Panc1 (cell line): ENCODE results near the gene CCDC192.

Experiments
- SIN3A ChIP-seq: IDR thresholded peaks from 2 replicates; pipeline ENCODE4 v1.6.1; 2012; ENCODE audit warnings: low read depth, mild to moderate bottlenecking, low read length, moderate library complexity, borderline replicate concordance; ENCODE audit not compliant: insufficient read depth
- TF ChIP-seq, protein P1 (sequence below): fragments of 450-650 bp; IDR thresholded peaks from 2 replicates; pipeline ENCODE4 v1.5.1; 2017; ENCODE audit warnings: mild to moderate bottlenecking
- TF ChIP-seq, protein P2 (sequence below), 2 experiments: IDR thresholded peaks; 2 replicates each; pipeline ENCODE4 v1.6.1; 2011 to 2012; ENCODE audit warnings: low read depth in 2 of 2, control low read depth in 1 of 2, low read length in 1 of 2, mild to moderate bottlenecking in 1 of 2, moderate library complexity in 1 of 2; ENCODE audit not compliant: insufficient read depth in 1 of 2

DNA sequence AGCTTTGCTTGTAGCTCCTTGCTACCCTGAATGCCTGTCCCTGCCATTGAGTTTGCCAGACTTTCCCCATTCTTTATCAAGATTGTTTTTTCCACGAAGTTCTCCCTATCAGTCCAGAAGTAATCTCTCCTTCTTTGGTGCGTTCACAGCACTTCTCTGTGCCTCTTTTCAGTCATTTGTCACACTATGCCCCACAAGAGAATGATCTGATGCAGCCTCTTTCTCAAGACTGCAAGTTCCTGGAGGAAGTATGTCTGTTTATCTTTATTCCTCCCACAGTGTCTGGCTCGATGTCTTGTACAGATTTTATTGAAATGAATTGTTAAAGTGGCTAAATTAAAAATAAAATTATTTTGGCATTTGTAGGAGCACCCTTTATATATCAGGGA, 99.3 kb downstream of the CCDC192 start:
- TF ChIP-seq, protein P1, sequence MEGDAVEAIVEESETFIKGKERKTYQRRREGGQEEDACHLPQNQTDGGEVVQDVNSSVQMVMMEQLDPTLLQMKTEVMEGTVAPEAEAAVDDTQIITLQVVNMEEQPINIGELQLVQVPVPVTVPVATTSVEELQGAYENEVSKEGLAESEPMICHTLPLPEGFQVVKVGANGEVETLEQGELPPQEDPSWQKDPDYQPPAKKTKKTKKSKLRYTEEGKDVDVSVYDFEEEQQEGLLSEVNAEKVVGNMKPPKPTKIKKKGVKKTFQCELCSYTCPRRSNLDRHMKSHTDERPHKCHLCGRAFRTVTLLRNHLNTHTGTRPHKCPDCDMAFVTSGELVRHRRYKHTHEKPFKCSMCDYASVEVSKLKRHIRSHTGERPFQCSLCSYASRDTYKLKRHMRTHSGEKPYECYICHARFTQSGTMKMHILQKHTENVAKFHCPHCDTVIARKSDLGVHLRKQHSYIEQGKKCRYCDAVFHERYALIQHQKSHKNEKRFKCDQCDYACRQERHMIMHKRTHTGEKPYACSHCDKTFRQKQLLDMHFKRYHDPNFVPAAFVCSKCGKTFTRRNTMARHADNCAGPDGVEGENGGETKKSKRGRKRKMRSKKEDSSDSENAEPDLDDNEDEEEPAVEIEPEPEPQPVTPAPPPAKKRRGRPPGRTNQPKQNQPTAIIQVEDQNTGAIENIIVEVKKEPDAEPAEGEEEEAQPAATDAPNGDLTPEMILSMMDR, result no peak
- TF ChIP-seq, protein P2, sequence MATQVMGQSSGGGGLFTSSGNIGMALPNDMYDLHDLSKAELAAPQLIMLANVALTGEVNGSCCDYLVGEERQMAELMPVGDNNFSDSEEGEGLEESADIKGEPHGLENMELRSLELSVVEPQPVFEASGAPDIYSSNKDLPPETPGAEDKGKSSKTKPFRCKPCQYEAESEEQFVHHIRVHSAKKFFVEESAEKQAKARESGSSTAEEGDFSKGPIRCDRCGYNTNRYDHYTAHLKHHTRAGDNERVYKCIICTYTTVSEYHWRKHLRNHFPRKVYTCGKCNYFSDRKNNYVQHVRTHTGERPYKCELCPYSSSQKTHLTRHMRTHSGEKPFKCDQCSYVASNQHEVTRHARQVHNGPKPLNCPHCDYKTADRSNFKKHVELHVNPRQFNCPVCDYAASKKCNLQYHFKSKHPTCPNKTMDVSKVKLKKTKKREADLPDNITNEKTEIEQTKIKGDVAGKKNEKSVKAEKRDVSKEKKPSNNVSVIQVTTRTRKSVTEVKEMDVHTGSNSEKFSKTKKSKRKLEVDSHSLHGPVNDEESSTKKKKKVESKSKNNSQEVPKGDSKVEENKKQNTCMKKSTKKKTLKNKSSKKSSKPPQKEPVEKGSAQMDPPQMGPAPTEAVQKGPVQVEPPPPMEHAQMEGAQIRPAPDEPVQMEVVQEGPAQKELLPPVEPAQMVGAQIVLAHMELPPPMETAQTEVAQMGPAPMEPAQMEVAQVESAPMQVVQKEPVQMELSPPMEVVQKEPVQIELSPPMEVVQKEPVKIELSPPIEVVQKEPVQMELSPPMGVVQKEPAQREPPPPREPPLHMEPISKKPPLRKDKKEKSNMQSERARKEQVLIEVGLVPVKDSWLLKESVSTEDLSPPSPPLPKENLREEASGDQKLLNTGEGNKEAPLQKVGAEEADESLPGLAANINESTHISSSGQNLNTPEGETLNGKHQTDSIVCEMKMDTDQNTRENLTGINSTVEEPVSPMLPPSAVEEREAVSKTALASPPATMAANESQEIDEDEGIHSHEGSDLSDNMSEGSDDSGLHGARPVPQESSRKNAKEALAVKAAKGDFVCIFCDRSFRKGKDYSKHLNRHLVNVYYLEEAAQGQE (IDR thresholded peaks at IDR 0.05; ENCODE audit: insufficient read depth in 1 of 2, low read depth in 2 of 2, low read length in 1 of 2), result no peak
- no peak for TF ChIP-seq SIN3A
